Measurements from ENCODE around the gene GPATCH8. TPM values are rescaled to one million over a fixed set of nuclear protein-coding genes. Genes with fewer than 3 reads are reported as not detected.
A peak's percentile ranks its signal among the peaks of the same experiment; 100 is the strongest.

GPATCH8 gene
- total RNA-seq, 4 donors from 2014 or later, result 31.3 to 63.9 (median 43.4) TPM

- TF ChIP-seq POLR2AphosphoS5 (IDR thresholded peaks at IDR 0.05) (no peak), POLR2A (IDR thresholded peaks at IDR 0.05) (no peak), CTCF (IDR thresholded peaks at IDR 0.05) (no peak), EP300 (IDR thresholded peaks at IDR 0.05) (no peak)
- Histone ChIP-seq H3K27ac (peak overlapping the region; percentile 41), H3K4me1 (peaks cover 3% of the 10 kb centered on the region), H3K9me3 (no peaks in the 10 kb centered on the region), H3K4me3 (no peak overlapping the region), H3K36me3 (no peaks in the 10 kb centered on the region), H3K27me3 (peaks cover 31% of the 10 kb centered on the region)
- no peak for DNase-seq (ENCODE audit: low spot score in 2 of 2)
- 78% methylated on average over 4 of the region's 4 CpGs for WGBS
These were observed 44.5 kb upstream of the GPATCH8 start for GRCh38 chr17:44547625-44548267.

GRCh38 chr17:44546671-44547606 lies 43.7 kb upstream of the GPATCH8 start:
- Histone ChIP-seq H3K27me3 (peaks cover 36% of the 10 kb centered on the region), H3K9me3 (no peaks in the 10 kb centered on the region), H3K36me3 (no peaks in the 10 kb centered on the region), H3K4me3 (no peak overlapping the region), H3K4me1 (peaks cover 3% of the 10 kb centered on the region), H3K27ac (peak overlapping the region; percentile 41)
- DNase-seq (ENCODE audit: low spot score in 2 of 2), result no peak
- no peak for TF ChIP-seq POLR2A (IDR thresholded peaks at IDR 0.05)
- no peak for TF ChIP-seq CTCF (IDR thresholded peaks at IDR 0.05)
- TF ChIP-seq POLR2AphosphoS5 (IDR thresholded peaks at IDR 0.05), result no peak
- no peak for TF ChIP-seq EP300 (IDR thresholded peaks at IDR 0.05)
- 47% methylated on average over 4 of the region's 4 CpGs for WGBS

GRCh38 chr17:44543905-44544523 lies 40.8 kb upstream of the GPATCH8 start:
- peaks cover 50% of the 10 kb centered on the region for H3K27me3 ChIP-seq
- 73% methylated on average over 5 of the region's 5 CpGs for WGBS
- TF ChIP-seq POLR2A (IDR thresholded peaks at IDR 0.05) (no peak), EP300 (IDR thresholded peaks at IDR 0.05) (no peak), CTCF (IDR thresholded peaks at IDR 0.05) (no peak)

GRCh38 chr17:44543213-44543904 lies 40.2 kb upstream of the GPATCH8 start:
- Histone ChIP-seq H3K27me3 (peaks cover 56% of the 10 kb centered on the region), H3K4me3 (no peak overlapping the region), H3K36me3 (no peaks in the 10 kb centered on the region), H3K4me1 (no peaks in the 10 kb centered on the region), H3K9me3 (no peaks in the 10 kb centered on the region), H3K27ac (no peak overlapping the region)
- TF ChIP-seq CTCF (IDR thresholded peaks at IDR 0.05) (no peak), POLR2A (IDR thresholded peaks at IDR 0.05) (no peak), EP300 (IDR thresholded peaks at IDR 0.05) (no peak), POLR2AphosphoS5 (IDR thresholded peaks at IDR 0.05) (no peak)
- 36% methylated on average over 3 of the region's 5 CpGs for WGBS
- no peak for DNase-seq (ENCODE audit: low spot score in 2 of 2)

More at GRCh38 chr17:44543905-44544523, 40.8 kb upstream of the GPATCH8 start:
- DNase-seq (ENCODE audit: low spot score in 2 of 2), result no peak
- Histone ChIP-seq H3K36me3 (no peaks in the 10 kb centered on the region), H3K9me3 (no peaks in the 10 kb centered on the region), H3K27ac (no peak overlapping the region), H3K4me1 (peaks cover 3% of the 10 kb centered on the region), H3K4me3 (no peak overlapping the region)
